Lower leg skin (tissue), 4 donors: ENCODE results near the gene TRIM34. TPM values are rescaled to one million over a fixed set of nuclear protein-coding genes. Genes with fewer than 3 reads are reported as not detected.
"Not testable (repeated sequence)": the region's sequence is repeated elsewhere in the genome, so short reads cannot be mapped to it uniquely, and the experiment has no call there.

Experiments
- DNase-seq, 2 donors: peaks; one replicate each; pipeline ENCODE4 v3.0.0-alpha.2; 2019; ENCODE audit warnings: low spot score in 2 of 2
- H3K4me3 ChIP-seq: fragments of 200-600 bp; sonication (generic); 2 replicates; pipeline ENCODE4 v1.5.1; 2017; ENCODE audit warnings: mild to moderate bottlenecking, low read depth; ENCODE audit not compliant: poor library complexity, severe bottlenecking
- CTCF ChIP-seq, 3 donors: fragments of 450-650 bp; IDR thresholded peaks; one replicate each; pipeline ENCODE4 v1.5.1; 2016; ENCODE audit warnings: antibody characterized with exemption in 3 of 3, mild to moderate bottlenecking in 3 of 3, moderate library complexity in 2 of 3
- POLR2A ChIP-seq, 2 donors: fragments of 450-650 bp; IDR thresholded peaks; one replicate each; pipeline ENCODE4 v1.6.1; 2016 to 2017; ENCODE audit warnings: antibody characterized with exemption in 2 of 2, mild to moderate bottlenecking in 1 of 2, moderate library complexity in 1 of 2
- WGBS, 2 donors: methylation state at CpG; one replicate each; pipeline ENCODE4 v1.1.5; 2018; 5-methylcytosine and 5-hydroxymethylcytosine counted together
- intact Hi-C: fragments of 100-400 bp; cut with DNase I; formaldehyde crosslinking; loops from one replicate; pipeline ENCODE4 v1.15.0; 2023; ENCODE audit warnings: low total_unique reads
- total RNA-seq, 4 donors: library from RNA; depleted of rRNA; stranded (reverse); fragments of >200 nt; gene quantifications; one replicate each; pipeline ENCODE4 v1.1.0, GENCODE V29; 2016

The TRIM34 gene
- total RNA-seq, 4 donors from 2014 or later: 2.7 to 10.3 (median 6.9) TPM

GRCh38 chr11:5631417-5631816 lies 6.6 kb downstream of the TRIM34 start:
- no peak for TF ChIP-seq CTCF (IDR thresholded peaks at IDR 0.05)
- no peak for TF ChIP-seq POLR2A (IDR thresholded peaks at IDR 0.05)
- intact Hi-C loops: no loop called here
- 83 to 91% methylated on average over 2 of the region's 2 CpGs for WGBS, 2 donors
- H3K4me3 ChIP-seq: no peak overlapping the region
- no peak for DNase-seq

- intact Hi-C loops: no loop called here
- no peak for DNase-seq
- WGBS, 2 donors: 82 to 84% methylated on average over 5 of the region's 5 CpGs
- TF ChIP-seq CTCF (IDR thresholded peaks at IDR 0.05): no peak
- no peak for TF ChIP-seq POLR2A (IDR thresholded peaks at IDR 0.05)
- no peak overlapping the region for H3K4me3 ChIP-seq
Measured at GRCh38 chr11:5631969-5632635, 7.3 kb downstream of the TRIM34 start.

GRCh38 chr11:5639953-5640352 lies 15.2 kb downstream of the TRIM34 start:
- intact Hi-C loops: no loop called here
- no peak for TF ChIP-seq POLR2A (IDR thresholded peaks at IDR 0.05)
- no peak for TF ChIP-seq CTCF (IDR thresholded peaks at IDR 0.05)
- H3K4me3 ChIP-seq: no peak overlapping the region
- 84% methylated on average over 1 of the region's 1 CpG for WGBS, 2 donors
- DNase-seq: no peak

DNA sequence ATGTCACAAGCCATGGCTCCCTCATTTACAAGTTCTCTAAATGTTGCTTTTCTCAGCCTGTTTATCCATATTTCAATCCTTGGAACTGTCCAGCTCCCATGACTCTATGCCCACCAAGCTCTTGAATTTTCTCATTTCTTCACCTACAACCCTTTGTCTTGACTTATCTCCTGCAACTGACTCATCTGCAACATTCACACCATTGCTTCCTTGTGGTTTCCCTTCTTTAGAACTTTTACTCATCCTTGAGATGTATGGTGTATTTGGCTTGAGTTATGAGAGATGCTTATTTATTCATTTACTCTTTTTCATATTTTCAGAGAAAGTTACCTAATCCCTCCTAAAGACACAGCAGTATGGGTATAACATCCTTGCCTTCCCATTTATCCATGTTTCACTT lies 18.8 kb downstream of the TRIM34 start:
- no peak overlapping the region for H3K4me3 ChIP-seq
- no peak for TF ChIP-seq POLR2A (IDR thresholded peaks at IDR 0.05)
- no peak for TF ChIP-seq CTCF (IDR thresholded peaks at IDR 0.05)
- no peak for DNase-seq
- intact Hi-C loops: no loop called here

DNA sequence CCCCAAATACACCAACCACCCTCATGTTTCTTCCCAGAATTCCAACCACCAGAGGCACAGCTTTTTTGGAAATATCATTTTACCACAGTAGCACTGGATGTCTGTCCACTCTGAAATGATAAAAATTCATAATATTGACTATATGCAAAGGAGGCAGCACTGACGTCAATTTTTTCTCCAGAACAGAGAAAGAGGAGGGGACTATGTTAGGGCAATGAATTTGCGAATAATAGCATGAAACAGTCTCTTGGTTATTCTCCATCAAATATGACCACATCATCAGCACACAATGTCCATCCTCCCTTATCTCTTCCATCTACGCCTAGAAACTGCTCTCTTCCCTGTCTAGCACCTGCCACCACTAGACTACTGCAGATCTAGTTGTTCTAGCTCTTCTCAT lies 21.3 kb downstream of the TRIM34 start:
- intact Hi-C loops: no loop called here
- no peak overlapping the region for H3K4me3 ChIP-seq
- DNase-seq: no peak
- 90 to 93% methylated on average over 3 of the region's 3 CpGs for WGBS, 2 donors
- TF ChIP-seq POLR2A (IDR thresholded peaks at IDR 0.05) (no peak), CTCF (IDR thresholded peaks at IDR 0.05) (no peak)

- 94 to 97% methylated on average over 4 of the region's 4 CpGs for WGBS, 2 donors
- intact Hi-C loops: no loop called here
- no peak for DNase-seq
- TF ChIP-seq CTCF (IDR thresholded peaks at IDR 0.05): no peak
- TF ChIP-seq POLR2A (IDR thresholded peaks at IDR 0.05): no peak
- H3K4me3 ChIP-seq: no peak overlapping the region
Measured at GRCh38 chr11:5655474-5655873, 30.7 kb downstream of the TRIM34 start.

DNA sequence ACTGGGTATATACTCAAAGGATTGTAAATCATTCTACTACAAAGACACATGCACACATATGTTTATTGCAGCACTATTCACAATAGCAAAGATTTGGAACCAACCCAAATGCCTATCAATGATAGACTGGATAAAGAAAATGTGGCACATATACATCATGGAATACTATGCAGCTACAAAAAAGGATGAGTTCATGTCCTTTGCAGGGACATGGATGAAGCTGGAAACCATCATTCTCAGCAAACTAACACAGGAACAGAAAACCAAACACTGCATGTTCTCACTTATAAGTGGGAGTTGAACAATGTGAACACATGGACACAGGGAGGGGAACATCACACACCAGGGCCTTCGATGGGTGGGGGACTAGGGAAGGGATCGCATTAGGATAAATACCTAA lies 32.2 kb downstream of the TRIM34 start:
- DNase-seq, intact Hi-C loops, H3K4me3 ChIP-seq: not testable (repeated sequence)
- WGBS, 2 donors: 100% methylated on average over 2 of the region's 2 CpGs
